Myocyte (in vitro differentiated cells): ENCODE measurements around the gene TMCO2. TPM values are rescaled to one million over a fixed set of nuclear protein-coding genes. Genes with fewer than 3 reads are reported as not detected.

Experiments
- total RNA-seq: library from RNA; depleted of rRNA; stranded (reverse); fragments of >200 nt; gene quantifications from 2 replicates; pipeline ENCODE4 v1.2.3, GENCODE V29; 2014

Gene TMCO2
- total RNA-seq, 1 donor from 2014 or later: not detected

Other genes with a start within 250 kb of the TMCO2 start
- 121 and 122 TPM in 2 replicates for gene CAP1, start 207.2 kb upstream of the TMCO2 start, total RNA-seq
- gene PPT1, start 150.7 kb upstream of the TMCO2 start, total RNA-seq: 42.0 and 46.4 TPM in 2 replicates
- gene RLF, start 86.5 kb upstream of the TMCO2 start, total RNA-seq: 20.8 and 22.9 TPM in 2 replicates
- 52.2 and 67.8 TPM in 2 replicates for gene ZMPSTE24, start 10.3 kb downstream of the TMCO2 start, total RNA-seq
- 0.24 and 0.94 TPM in 2 replicates for gene COL9A2, start 69.3 kb downstream of the TMCO2 start, total RNA-seq
- gene SMAP2, start 125.8 kb downstream of the TMCO2 start, total RNA-seq: 15.8 and 21.2 TPM in 2 replicates
- 3.3 and 4.1 TPM in 2 replicates for gene ZFP69B, start 202.5 kb downstream of the TMCO2 start, total RNA-seq
- 1.8 and 2.4 TPM in 2 replicates for gene ZFP69, start 229.4 kb downstream of the TMCO2 start, total RNA-seq